GM18858 (cell line): Measurements from ENCODE around the gene CCT7.
"Not testable (repeated sequence)": the region's sequence is repeated elsewhere in the genome, so short reads cannot be mapped to it uniquely, and the experiment has no call there.

Experiments
- ATAC-seq: cut with Tn5 transposase; IDR thresholded peaks from one replicate; pipeline ENCODE4 v1.9.1; 2021; ENCODE audit not compliant: unreplicated experiment

The CCT7 gene

DNA sequence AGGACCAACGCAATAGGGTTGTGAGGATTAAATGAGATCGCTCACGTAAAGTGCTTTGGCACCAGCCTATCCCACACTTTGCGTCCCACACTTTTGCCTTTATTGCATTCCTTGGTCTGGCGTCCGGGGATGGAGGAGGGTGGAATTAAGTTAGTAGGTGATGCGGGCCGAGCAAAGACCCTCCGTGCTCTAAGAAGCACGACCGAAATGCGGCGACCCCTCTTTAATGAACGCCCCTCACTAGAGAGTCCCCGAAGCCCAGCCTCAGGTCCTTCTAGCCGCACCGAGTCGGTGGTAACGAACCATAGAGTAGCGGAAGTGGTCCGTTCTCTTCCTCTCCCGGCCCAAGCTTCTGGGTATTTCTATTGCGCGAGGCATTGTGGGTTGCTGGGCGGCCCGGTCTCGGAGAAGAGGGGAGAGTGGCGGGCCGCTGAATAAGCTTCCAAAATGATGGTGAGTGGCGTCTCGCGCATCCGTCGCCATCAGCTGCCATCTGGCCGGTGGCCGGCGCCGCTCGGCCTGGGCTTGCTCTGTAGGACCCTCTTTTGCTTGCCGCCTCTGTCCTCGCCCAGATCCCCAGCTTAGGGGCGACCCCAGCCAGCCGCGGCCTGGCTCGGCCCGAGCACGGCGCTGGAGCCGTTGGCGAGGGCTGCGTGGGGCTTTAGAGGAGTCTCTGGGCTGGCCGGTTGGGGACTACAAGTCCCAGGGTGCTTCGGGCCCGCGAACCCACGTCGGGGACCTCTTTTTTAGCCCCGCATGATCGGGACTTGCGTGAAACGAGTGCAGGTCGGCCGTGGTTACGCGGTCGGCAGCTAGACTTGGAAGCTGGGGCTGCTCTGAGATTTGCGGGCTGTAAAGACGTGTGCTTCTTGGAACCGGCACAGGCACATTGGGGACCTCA lies at the start of gene CCT7:
CCT7 (plus strand) TSS at position 377 of the 901 bp plus-strand sequence; CDS start at position 448, 71 bp downstream.
- ATAC-seq = peak; percentile 48

DNA sequence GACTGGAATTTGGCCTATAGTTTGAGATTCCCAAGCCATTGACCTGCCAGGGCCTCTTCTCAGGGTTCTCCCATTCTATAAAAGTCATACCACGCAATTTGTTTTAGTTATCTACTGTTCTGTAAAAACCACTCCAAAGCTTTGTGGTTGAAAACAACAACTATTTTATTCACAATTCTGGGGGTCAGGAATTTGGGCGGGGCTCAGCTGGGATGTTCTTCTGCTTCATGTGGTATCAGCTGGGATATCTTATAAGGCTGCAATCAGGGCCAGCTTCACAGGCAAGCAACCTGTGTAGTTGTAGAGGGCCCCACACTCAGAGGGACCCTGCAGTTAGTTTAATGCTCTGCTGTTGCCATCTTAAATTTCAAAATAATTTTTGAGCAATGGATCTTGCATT lies 48.1 kb upstream of the CCT7 start:
- ATAC-seq = no peak

DNA sequence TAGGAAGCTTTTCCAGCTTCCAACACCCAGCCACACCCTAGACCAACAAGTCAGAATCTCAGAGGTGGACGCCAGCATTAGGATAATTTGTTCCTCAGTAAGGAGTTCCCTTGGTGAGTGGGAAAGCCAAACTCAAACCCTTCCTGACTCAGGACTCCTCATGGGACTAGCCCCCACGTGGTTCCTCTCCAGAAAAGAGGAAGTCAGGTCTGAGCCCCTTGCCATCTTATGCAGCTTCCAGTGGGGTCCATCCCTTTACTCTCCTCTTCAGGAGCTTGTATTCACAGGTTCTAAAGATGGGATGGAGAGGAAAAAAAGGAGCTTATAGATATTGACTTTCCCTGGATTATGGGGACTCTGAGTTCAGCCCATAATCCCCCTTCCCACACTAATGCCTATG lies 46.6 kb upstream of the CCT7 start:
- no peak for ATAC-seq

DNA sequence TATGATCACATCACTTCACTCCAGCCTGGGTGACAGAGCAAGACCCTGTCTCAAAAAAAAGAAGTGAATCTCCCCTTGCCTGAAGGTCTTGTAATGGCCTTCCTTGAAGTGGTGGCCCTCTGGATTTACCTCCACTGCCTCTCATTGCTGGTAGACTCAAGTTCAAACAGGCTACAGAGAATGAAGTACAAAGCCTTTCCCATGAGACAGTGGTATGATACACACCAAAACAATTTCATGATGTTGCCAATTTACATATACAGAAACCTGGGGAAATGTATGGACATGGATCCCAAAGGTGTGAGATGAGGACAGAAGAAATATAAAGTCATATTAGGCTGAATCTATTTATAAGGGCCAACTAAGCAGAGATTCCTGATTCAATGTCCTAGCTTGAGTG lies 36.5 kb upstream of the CCT7 start:
- no peak for ATAC-seq

DNA sequence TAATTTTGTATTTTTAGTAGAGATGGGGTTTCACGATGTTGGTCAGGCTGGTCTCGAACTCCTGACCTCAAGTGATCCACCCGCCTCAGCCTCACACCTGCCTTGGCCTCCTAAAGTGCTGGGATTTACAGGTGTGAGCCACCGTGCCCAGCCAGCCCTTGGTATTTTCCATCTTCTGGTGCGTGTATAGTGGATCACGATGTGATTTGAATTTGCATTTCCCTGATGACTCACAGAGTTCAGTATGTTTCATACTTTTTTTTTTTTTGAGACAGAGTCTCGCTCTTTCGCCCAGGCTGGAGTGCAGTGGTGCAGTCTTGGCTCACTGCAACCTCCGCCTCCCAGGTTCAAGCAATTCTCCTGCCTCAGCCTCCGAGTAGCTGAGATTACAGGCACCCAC lies 33.8 kb upstream of the CCT7 start:
- not testable (repeated sequence) for ATAC-seq

DNA sequence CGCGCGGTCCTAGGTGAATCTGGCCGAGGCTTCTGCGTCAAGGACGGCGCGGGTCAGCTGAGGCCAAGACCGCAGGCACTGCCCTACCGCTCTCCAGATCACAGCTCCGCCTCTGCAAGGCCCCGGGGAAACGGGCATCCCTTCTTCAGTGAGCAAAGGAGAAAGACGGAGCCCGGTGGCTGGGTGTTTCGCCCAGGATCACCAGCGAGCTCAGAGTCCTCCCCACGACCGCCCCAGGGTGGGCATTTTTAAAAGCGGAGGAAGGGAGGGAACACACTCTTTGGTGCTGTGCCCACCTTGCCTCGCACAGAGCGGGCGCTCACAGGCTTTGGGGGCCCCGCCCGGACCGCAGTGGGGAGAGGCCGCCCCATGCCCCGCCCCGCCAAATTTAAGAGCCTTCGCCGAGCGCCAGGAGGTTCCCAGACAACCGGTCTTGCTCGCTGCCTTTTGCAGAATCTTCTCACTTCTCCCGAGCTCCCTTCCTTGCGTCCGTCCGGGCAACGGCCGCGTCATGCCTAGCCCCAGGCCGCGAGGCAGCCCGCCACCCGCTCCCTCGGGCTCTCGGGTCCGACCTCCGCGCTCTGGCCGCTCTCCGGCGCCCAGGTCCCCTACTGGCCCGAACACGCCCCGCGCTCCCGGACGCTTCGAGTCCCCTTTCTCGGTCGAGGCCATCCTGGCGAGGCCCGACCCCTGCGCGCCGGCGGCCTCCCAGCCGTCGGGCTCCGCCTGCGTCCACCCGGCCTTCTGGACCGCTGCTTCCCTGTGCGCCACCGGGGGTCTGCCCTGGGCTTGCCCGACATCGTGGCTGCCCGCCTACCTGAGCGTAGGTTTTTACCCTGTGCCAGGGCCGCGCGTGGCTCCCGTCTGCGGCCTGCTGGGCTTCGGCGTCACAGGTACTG lies 31.7 kb upstream of the CCT7 start, which contains the start of gene NOTO:
NOTO (plus strand) TSS at position 419 of the 899 bp plus-strand sequence; CDS start at position 512, 93 bp downstream.
- no peak for ATAC-seq

DNA sequence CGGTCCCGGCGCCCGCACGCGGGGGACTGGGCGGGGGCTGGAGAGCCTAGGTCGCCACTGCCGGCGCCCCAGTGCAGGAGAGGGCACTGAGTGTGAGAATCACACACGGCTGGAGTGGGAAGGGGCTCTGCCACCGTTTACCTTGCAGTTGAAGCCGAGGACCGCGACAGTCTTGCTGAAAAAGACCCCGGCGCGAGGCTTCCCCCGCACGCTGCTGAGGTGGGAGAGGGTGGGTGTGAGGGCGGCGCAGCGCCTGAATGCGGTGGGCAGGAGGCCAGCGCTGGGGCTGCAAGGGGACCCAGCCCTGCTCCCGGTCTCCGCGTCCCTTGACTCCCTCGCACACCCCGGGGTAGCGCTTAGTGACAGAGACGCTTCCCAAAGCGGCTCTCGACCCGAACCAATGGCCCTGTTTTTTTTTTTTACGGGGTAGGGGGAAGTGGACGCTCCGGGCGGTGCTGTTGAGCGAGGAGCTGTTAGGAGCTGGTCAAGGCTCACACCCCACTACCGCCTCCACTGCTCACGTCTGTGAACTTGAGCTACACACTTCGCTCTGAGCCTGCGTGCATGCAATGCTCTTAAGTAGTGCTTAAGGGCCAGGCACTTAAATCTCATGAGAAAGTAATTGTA lies 30.9 kb upstream of the CCT7 start:
- no peak for ATAC-seq

DNA sequence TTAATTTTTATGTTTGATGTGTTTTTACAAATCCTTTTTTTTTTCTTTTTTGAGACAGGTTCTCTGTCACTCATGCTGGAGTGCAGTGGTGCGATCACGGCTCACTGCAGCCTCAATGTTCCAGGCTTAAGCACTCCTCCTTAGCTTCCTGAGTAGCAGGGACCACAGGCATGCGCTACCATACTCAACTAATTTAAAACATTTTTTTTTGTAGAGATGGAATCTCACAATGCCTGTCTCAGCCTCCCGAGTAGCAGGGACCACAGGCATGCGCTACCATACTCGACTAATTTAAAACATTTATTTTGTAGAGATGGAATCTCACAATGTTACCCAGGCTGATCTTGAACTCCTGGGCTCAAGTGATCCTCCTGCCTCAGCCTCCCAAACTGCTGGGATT lies 28.5 kb upstream of the CCT7 start:
- ATAC-seq = no peak

DNA sequence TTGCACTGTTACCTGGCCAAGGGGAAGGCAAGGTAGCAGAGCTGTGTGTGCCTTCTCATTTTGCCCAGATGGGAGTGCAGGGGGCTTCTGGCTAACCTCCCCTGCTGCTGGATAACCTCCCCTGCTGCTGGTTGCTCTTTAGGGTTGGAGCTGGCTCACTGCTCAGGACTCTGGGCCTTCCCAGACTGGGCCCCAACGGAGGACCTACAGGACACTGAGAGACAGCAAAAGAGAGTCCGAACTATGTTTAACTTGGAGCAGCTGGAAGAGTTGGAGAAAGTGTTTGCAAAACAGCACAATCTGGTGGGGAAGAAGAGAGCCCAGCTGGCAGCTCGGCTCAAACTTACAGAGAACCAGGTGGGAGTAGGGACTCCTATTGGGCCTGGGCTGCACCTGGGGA lies 25.9 kb upstream of the CCT7 start:
- ATAC-seq = no peak

DNA sequence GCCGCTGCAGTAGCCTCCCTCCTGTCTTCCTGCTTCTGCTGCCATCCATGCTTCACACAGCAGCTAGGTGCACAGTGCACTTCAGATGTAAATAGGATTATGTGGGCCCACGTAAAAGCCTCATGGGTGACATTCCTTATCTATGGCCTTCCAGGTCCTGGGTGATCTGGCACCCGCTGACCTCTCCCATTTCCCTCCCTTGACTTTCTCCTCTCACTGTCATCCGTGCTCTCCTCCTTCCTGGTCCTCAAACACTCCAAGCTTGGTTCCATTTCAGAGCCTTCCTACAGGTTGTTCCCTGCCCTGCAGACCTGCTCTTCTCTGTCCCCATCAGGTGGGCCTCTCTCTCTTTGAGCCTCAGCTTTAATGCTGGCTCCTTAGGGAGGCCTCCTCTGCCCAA lies 24.1 kb upstream of the CCT7 start:
- no peak for ATAC-seq

DNA sequence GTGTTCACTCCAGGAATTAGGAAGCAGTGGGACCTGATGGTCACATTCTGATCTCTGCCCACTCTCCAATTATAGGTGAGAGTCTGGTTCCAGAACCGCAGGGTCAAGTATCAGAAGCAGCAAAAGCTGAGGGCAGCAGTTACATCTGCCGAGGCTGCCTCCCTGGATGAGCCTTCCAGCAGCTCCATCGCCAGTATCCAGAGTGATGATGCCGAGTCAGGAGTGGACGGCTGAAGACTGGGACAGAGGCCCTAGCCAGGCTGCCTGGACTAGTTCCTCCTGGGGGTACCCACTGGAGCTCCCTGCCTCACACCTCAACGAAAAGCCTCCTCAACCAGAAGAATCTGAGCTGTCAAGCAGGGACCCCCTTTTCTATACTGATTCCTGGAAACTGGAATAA lies 23.4 kb upstream of the CCT7 start:
- ATAC-seq = no peak

DNA sequence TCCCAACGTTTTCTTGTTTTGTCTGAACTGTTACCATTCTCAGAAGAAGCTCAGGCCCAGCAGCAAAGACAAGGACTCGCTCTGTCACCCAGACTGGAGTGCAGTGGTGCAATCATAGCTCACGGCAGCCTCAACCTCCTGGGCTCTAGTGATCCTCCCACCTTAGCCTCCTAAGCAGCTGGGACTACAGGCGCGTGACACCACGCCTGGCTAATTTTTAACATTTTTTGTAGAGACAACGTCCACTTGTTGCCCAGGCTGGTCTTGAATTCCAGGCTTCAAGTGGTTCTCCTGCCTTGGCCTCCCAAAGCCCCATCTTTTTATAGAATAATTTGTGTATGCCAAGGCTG lies 22.0 kb upstream of the CCT7 start:
- ATAC-seq = no peak

DNA sequence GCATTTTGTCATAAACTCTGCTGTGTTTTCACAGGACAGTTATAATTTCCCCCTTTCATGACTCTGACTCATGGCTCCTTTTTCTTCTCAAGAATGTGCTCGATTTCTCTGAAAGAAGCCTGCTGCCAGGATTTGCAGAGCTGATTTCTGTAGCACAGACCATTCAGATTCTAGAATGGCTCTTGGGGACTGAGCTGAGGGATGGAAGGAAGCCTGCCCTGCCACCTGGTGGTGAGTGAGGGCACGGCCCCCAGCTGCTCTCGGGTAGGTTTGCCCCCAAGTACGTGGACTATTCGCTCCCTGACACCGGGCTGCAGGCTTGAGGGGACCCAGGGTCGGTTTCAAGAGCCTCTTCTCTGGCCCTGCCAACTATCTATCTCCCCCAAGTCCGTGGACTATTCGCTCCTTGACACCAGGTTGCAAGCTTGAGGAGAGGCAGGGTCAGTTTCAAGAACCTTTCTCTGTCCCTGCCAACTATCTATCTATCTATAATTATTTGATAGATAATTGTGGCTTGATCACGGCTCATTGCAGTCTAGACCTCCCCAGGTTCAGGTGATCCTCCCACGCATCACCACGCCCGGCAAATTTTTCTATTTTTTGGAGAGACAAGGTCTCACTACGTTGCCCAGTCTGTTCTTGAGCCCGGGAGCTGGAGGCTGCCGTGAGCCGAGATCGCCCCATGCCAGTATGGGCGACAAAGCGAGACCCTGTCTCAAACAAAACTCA lies 21.5 kb upstream of the CCT7 start:
- peak; percentile 71 for ATAC-seq

DNA sequence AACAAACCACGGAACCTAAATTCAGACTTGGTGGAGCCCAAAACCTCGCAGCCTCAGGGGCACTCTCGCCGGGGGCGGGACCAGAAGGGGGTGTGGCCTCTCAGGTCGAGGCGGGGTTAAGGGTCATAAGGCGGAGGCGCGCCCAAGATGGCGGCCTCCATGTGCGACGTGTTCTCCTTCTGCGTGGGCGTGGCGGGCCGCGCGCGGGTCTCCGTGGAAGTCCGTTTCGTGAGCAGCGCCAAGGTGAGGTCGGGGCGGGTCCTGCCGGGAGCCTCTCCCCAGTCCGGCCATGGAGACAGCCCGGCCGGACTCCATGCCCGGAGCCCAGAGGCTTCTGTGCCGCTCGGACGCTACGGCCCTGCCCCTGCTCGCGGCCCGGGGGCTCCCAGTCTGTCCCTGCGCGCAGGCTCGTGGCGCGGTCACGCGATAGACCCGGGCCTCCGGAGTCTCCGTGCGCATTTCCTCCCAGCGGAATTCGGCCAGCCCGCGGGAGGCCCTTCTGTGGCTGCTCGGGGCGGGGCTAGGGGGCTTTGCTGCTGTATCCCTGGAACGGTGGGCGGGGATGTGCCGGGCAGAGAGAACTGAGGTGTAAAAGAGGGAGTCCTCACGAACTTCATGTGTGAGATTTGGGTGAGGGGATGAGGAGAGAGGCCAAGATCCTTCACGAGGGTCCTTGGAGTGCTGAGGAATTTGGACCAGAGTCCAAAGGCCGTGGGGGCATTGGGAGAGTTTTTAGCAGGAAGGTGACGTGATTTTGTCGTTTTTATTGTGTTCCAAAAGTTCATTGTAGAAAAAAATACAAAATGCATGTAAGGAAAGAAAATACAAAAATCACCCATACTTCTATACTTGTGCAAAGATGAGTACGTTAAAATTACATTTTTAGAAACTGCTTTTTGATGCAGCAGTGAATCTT lies 19.7 kb upstream of the CCT7 start, which contains the start of gene SMYD5:
SMYD5 (plus strand) TSS at position 126 of the 916 bp plus-strand sequence; CDS start at position 148, 22 bp downstream.
- ATAC-seq = peak; percentile 76

DNA sequence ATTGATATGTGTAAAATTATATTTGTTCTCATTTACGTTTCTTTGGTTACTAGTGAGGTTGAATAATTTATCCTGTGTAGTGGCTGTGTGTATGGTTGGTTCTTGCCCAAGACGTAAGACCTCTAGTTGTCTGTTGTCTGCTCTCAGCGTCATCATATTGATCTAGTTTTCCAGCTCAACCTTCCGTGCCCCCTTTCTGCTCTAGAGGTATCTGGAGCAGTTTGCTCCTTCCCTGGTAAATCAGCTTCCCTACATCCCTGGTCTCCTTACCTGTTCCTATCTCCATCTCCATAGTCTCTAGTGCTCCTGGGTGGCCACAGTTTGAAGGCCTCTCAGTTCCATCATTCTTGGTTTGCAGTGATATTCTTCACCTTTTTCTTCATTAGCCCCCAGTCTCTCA lies 18.9 kb upstream of the CCT7 start:
- ATAC-seq = no peak

DNA sequence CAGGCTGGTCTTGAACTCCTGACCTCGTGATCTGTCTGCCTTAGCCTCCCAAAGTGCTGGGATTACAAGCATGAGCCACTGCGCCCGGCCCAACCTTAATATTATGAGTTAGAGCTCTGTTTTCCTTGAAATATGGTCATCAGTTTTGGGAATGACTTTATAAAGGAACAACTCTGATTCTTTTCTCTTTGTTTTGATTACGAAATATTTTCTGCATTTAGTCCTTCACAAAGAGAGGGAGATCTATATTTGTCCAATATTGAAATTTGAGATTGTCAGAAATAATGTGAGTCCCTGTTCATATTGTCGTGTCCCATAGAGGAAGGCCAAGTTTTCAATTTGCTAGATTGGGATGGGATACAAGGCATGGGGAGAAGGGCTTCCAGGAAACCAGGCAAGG lies 16.9 kb upstream of the CCT7 start:
- ATAC-seq = no peak

DNA sequence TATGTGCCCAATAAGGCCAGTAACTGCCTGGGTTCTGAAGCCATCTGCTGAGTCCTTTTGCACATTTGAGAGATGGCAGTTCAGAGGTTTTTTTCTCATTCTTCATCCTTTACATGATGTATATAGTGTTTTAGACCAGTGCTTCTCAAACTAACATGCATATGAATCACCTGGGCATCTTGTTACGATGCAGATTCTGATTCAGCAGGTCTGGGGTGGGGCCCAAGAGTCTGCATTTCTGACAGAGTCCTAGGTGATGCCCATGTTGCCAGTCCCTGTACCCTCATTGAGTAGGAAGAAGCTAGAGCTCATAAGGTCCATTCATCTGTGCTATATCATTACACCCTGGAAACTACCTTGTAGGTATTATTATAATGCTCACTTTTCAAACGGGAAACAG lies 16.3 kb upstream of the CCT7 start:
- no peak for ATAC-seq

DNA sequence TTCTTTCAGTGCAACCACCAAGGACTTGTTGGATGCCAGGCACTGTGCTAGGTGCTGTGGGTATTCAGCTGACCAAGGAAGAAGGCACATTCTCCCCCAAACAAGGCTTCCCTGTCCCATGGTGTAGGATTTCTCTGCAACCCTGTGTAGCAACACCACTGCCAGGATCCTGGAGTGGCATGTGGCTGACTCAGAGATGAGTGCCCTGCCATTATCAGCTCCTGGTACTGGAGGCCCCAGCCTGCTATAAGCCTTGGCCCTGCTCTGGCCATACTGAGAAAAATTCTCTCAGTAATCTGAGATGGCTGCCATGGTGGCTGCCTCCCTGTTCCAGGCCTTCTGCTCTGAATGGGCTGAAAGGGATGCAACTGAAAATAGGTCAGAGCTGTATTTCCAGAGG lies 15.8 kb upstream of the CCT7 start:
- ATAC-seq = no peak

DNA sequence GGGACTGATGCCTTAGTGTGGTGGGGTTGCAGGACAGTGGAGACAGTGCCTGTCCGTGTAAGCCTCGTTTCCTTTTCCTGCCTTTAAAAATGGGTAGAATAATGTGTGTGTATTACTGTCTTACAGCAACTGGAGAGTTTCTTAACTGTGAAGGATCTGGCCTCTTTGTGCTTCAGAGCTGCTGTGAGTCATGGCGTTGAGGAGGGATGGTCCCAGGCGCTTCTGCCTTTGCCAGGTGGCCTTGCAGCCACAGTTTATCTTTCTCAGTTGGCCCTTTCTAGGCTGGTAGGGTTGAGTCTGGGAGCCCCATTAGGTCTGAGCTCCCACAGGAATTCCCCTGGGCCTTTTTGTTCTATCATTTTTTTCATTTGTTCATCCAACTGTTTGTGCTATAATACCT lies 10.3 kb upstream of the CCT7 start:
- no peak for ATAC-seq
